CD8-positive, alpha-beta memory T cell (primary cell): ENCODE measurements around the gene ZGPAT. TPM values are rescaled to one million over a fixed set of nuclear protein-coding genes. Genes with fewer than 3 reads are reported as not detected.

Experiments
- CTCF ChIA-PET: fragments of 350-600 bp; sonication (Branson Sonifier 250); formaldehyde crosslinking; loops from one replicate; lab custom pipeline; 2021; ENCODE audit warnings: antibody characterized with exemption; lab: Charles Lee
- POLR2A ChIA-PET: fragments of 350-600 bp; sonication (Branson Sonifier 250); formaldehyde crosslinking; loops from one replicate; lab custom pipeline; 2021; ENCODE audit warnings: antibody characterized with exemption; lab: Charles Lee
- DNase-seq, 5 donors: peaks; one replicate each; pipeline versions ENCODE4 v3.0.0 to v3.0.0-alpha.2; 2020 to 2022; ENCODE audit warnings: mixed read lengths in 1 of 5
- H3K27ac ChIP-seq: one replicate; pipeline ENCODE4 v1.7.0; 2013; ENCODE audit warnings: low read depth, mild to moderate bottlenecking, low read length, moderate library complexity
- H3K27me3 ChIP-seq: 2 replicates; pipeline ENCODE4 v1.7.0; 2013; ENCODE audit warnings: low read length, mild to moderate bottlenecking; ENCODE audit not compliant: insufficient read depth, poor library complexity, severe bottlenecking
- H3K36me3 ChIP-seq: 2 replicates; pipeline ENCODE4 v1.7.0; 2013; ENCODE audit warnings: mild to moderate bottlenecking, low read length, moderate library complexity; ENCODE audit not compliant: insufficient read depth
- H3K4me1 ChIP-seq: 2 replicates; pipeline ENCODE4 v1.7.0; 2013; ENCODE audit warnings: mild to moderate bottlenecking, low read length, moderate library complexity; ENCODE audit not compliant: insufficient read depth
- H3K4me3 ChIP-seq: 2 replicates; pipeline ENCODE4 v1.7.0; 2013; ENCODE audit warnings: mild to moderate bottlenecking, low read length
- H3K9me3 ChIP-seq: 2 replicates; pipeline ENCODE4 v1.7.0; 2013; ENCODE audit warnings: mild to moderate bottlenecking, low read length
- H3K27ac Mint-ChIP-seq, 8 donors: one replicate each; pipeline ENCODE4 v1.8.0; 2020 to 2021; ENCODE audit warnings: mixed read lengths in 8 of 8, mild to moderate bottlenecking in 6 of 8, inconsistent platforms in 3 of 8, moderate library complexity in 3 of 8
- H3K27me3 Mint-ChIP-seq, 2 donors: one replicate each; pipeline ENCODE4 v1.8.0; 2020 to 2021; ENCODE audit warnings: mixed read lengths in 2 of 2, mild to moderate bottlenecking in 1 of 2, moderate library complexity in 1 of 2
- H3K36me3 Mint-ChIP-seq, 3 donors: one replicate each; pipeline ENCODE4 v1.8.0; 2020 to 2021; ENCODE audit warnings: mixed read lengths in 3 of 3, inconsistent platforms in 1 of 3, mild to moderate bottlenecking in 1 of 3
- H3K4me1 Mint-ChIP-seq, 3 donors: one replicate each; pipeline ENCODE4 v1.8.0; 2020 to 2021; ENCODE audit warnings: mixed read lengths in 3 of 3, inconsistent platforms in 1 of 3, mild to moderate bottlenecking in 1 of 3
- H3K4me3 Mint-ChIP-seq, 7 donors: one replicate each; pipeline ENCODE4 v1.8.0; 2020 to 2021; ENCODE audit warnings: mixed read lengths in 7 of 7, mild to moderate bottlenecking in 6 of 7, moderate library complexity in 4 of 7, inconsistent platforms in 2 of 7
- H3K9me3 Mint-ChIP-seq, 5 donors: one replicate each; pipeline ENCODE4 v1.8.0; 2020 to 2022; ENCODE audit warnings: mixed read lengths in 5 of 5, mild to moderate bottlenecking in 3 of 5, moderate library complexity in 2 of 5, inconsistent platforms in 1 of 5
- polyA plus RNA-seq: library from polyadenylated mRNA; unstranded; fragments of 300-500 nt; fragmentation: Illumina TruSeq; gene quantifications from one replicate; pipeline ENCODE4 v1.2.3, GENCODE V29; 2021
- total RNA-seq, 2 experiments: library from RNA; stranded (reverse); gene quantifications; one replicate each; pipeline ENCODE4 v1.2.3, GENCODE V29; 2021

The ZGPAT gene
- total and polyA plus RNA-seq, 3 experiments from 2014 or later, result 29.7 to 77.5 (median 29.9) TPM

DNA sequence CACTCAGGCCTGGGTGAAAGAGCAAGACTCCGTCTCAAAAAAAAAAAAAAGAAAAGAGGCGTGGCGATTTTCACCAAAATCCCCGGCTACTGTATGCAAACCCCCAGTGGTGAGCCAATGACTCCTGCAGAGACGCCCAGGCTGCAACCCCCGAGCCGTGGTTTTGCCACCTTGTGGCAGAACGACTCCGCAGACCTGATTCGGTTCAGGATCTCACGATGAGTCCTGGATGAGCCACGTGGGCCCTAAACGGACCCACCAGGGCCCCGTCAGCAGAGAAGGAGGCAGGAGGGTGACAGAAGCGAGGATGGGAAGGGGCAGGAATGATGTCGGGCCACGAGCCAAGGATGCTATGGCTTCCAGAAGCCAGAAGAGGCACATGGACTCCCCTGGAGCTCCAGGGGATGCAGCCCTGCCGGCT is 74.2 kb downstream of the ZGPAT start:
- no peaks in the 10 kb centered on the region for H3K9me3 Mint-ChIP-seq
- Histone ChIP-seq H3K4me1 (peaks cover 17% of the 10 kb centered on the region), H3K27me3 (no peaks in the 10 kb centered on the region), H3K9me3 (no peaks in the 10 kb centered on the region), H3K36me3 (no peaks in the 10 kb centered on the region), H3K4me3 (no peak overlapping the region), H3K27ac (no peak overlapping the region)
- H3K4me3 Mint-ChIP-seq, result peak overlapping the region; percentile 22 to 90 (median 53)
- peak overlapping the region in 7 of 8 donors; percentile 44 to 89 (median 84) for H3K27ac Mint-ChIP-seq
- peak; percentile 53 to 88 (median 70) for DNase-seq
- H3K4me1 Mint-ChIP-seq, result peaks cover 14 to 20% (median 18%) of the 10 kb centered on the region in 3 donors
- ChIA-PET CTCF (interaction anchor here (0.6 to 3.7 kb wide), 9 partner anchors 9 to 245 kb away, joined by 3 to 20 read pairs (median 4); partner anchors contain the start of genes LIME1 and PTK6), POLR2A (interaction anchor here (0.6 to 1.4 kb wide), 6 partner anchors 31 to 252 kb away, joined by 3 to 6 read pairs (median 4); partner anchors contain the start of genes LIME1 and SLC2A4RG)
- no peaks in the 10 kb centered on the region for H3K36me3 Mint-ChIP-seq
- no peaks in the 10 kb centered on the region for H3K27me3 Mint-ChIP-seq

DNA sequence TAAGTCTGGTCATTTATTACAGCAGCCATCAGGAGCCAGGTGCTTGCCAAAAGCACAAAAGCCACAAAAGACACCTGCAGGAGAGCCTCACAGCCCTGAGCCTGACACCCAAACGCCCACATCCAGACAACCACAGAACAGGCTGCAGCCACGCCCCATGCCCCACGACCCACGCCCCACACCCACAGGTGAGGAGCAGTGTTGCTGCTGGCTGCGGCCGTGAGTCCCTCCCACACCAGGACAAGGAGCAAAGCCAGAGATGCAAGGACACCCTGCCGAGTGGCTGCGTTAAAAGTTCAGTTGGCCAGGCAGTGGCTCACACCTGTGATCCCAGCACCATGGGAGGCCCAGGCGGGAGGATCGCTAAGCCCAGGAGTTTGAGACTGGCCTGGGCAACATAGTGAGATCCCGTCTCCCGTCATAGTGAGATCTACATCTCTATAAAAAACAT is 74.7 kb downstream of the ZGPAT start:
- peak in 2 of 5 donors; percentile 10 to 55 for DNase-seq
- Histone ChIP-seq H3K27me3 (no peaks in the 10 kb centered on the region), H3K4me3 (no peak overlapping the region), H3K4me1 (peaks cover 17% of the 10 kb centered on the region), H3K27ac (no peak overlapping the region), H3K36me3 (no peaks in the 10 kb centered on the region), H3K9me3 (no peaks in the 10 kb centered on the region)
- Mint-ChIP-seq H3K9me3 (no peaks in the 10 kb centered on the region), H3K27me3 (no peaks in the 10 kb centered on the region), H3K27ac (peak overlapping the region in 5 of 8 donors; percentile 42 to 88 (median 73)), H3K4me1 (peaks cover 14 to 20% (median 18%) of the 10 kb centered on the region in 3 donors), H3K36me3 (no peaks in the 10 kb centered on the region), H3K4me3 (peak overlapping the region in 2 of 7 donors; percentile 26 to 75)
- ChIA-PET POLR2A (interaction anchor here (1.4 kb wide), 1 partner anchor 42 kb away, joined by 5 read pairs; no protein-coding TSS in a partner anchor), CTCF (interaction anchor here (1.2 to 3.7 kb wide), 9 partner anchors 10 to 245 kb away, joined by 3 to 20 read pairs (median 5); partner anchors contain the start of genes ARFRP1, LIME1, PTK6 and ZGPAT)

DNA sequence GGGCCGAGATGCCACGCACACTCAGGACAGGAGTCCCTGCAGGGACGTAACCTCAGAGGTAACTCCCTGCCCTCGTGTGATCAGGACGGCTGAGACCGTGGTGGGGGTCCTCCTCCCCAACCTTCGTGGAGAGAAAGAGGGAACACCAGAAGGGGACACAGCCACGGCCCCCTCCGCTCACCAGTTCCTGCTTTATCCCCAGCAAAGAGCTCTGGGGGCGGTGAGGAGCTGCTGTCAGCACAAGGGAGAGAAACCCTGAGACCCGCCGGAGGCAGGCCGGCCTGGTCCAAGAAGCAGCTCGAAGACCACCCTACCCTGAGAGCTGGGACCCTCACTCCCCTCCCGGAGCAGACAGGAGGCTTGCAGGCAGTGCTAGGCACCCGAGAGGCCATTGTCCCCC is 76.1 kb downstream of the ZGPAT start:
- Histone ChIP-seq H3K4me1 (peaks cover 17% of the 10 kb centered on the region), H3K4me3 (no peak overlapping the region), H3K27ac (no peak overlapping the region), H3K36me3 (no peaks in the 10 kb centered on the region), H3K27me3 (no peaks in the 10 kb centered on the region), H3K9me3 (no peaks in the 10 kb centered on the region)
- H3K4me1 Mint-ChIP-seq, result peaks cover 14 to 20% (median 18%) of the 10 kb centered on the region in 3 donors
- CTCF ChIA-PET, result interaction anchor here (0.8 to 3.7 kb wide), 9 partner anchors 9 to 247 kb away, joined by 3 to 20 read pairs (median 4); partner anchors contain the start of genes ARFRP1, LIME1, PTK6 and ZGPAT
- H3K9me3 Mint-ChIP-seq, result no peaks in the 10 kb centered on the region
- POLR2A ChIA-PET, result no interaction called here
- peak in 1 of 5 donors; percentile 46 for DNase-seq
- H3K27ac Mint-ChIP-seq, result no peak overlapping the region
- no peaks in the 10 kb centered on the region for H3K27me3 Mint-ChIP-seq
- H3K36me3 Mint-ChIP-seq, result no peaks in the 10 kb centered on the region
- H3K4me3 Mint-ChIP-seq, result no peak overlapping the region

DNA sequence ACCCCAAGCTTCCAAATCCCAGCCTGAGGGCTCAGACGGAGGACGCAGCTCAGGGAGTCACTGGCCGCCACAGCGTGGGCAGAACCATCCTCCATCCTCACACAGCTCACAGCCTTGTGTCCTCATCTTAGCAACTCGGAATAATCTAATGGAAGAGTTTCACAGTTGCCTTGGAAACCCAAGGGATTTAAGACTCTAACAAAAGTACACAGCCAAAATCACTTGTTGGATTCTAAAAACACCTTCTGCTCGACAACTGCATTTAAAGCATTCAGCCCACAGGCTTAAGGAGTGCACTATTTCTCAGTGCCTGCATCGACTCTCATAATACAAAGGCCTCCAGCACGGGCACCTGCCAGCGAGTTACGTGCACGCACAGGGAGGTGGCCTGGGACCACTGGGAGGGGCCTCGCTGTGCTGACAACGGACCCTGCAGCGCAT is 77.9 kb downstream of the ZGPAT start:
- H3K27me3 Mint-ChIP-seq, result no peaks in the 10 kb centered on the region
- H3K4me3 Mint-ChIP-seq, result peak overlapping the region in 1 of 7 donors; percentile 18
- Histone ChIP-seq H3K4me3 (no peak overlapping the region), H3K4me1 (peaks cover 17% of the 10 kb centered on the region), H3K27ac (no peak overlapping the region), H3K36me3 (no peaks in the 10 kb centered on the region), H3K27me3 (no peaks in the 10 kb centered on the region), H3K9me3 (no peaks in the 10 kb centered on the region)
- no peaks in the 10 kb centered on the region for H3K9me3 Mint-ChIP-seq
- no peak for DNase-seq
- CTCF ChIA-PET, result interaction anchor here (1.0 to 2.9 kb wide), 16 partner anchors 9 to 289 kb away, joined by 3 to 14 read pairs (median 4); partner anchors contain the start of genes ARFRP1, TNFRSF6B, TPD52L2 and ZGPAT
- H3K36me3 Mint-ChIP-seq, result no peaks in the 10 kb centered on the region
- POLR2A ChIA-PET, result no interaction called here
- H3K4me1 Mint-ChIP-seq, result peaks cover 12 to 18% (median 17%) of the 10 kb centered on the region in 3 donors
- H3K27ac Mint-ChIP-seq, result peak overlapping the region in 2 of 8 donors; percentile 44 to 46

Other genes with a start within 250 kb of the ZGPAT start
- gene KCNQ2, start 235.4 kb upstream of the ZGPAT start, total RNA-seq, result not detected
- not detected for gene KCNQ2, start 235.4 kb upstream of the ZGPAT start, polyA plus RNA-seq
- under 1 TPM in 1 of 2 experiments, not detected in 1; 0.20 TPM for gene EEF1A2, start 209.0 kb upstream of the ZGPAT start, total RNA-seq
- 0.17 TPM for gene EEF1A2, start 209.0 kb upstream of the ZGPAT start, polyA plus RNA-seq
- gene PPDPF, start 187.3 kb upstream of the ZGPAT start, total RNA-seq, result 100 to 1,000 TPM; 207 to 218 TPM
- gene PPDPF, start 187.3 kb upstream of the ZGPAT start, polyA plus RNA-seq, result 137 TPM
- gene PTK6, start 170.7 kb upstream of the ZGPAT start, total RNA-seq, result under 1 TPM; 0.18 to 0.31 TPM
- 0.16 TPM for gene PTK6, start 170.7 kb upstream of the ZGPAT start, polyA plus RNA-seq
- not detected for gene SRMS, start 160.3 kb upstream of the ZGPAT start, total RNA-seq
- gene SRMS, start 160.3 kb upstream of the ZGPAT start, polyA plus RNA-seq, result not detected
- gene FNDC11, start 153.9 kb upstream of the ZGPAT start, total RNA-seq, result under 1 TPM; 0.13 to 0.26 TPM
- not detected for gene FNDC11, start 153.9 kb upstream of the ZGPAT start, polyA plus RNA-seq
- gene HELZ2, start 133.8 kb upstream of the ZGPAT start, total RNA-seq, result 1 to 10 TPM; 7.4 to 8.7 TPM
- 9.8 TPM for gene HELZ2, start 133.8 kb upstream of the ZGPAT start, polyA plus RNA-seq
- gene GMEB2, start 80.9 kb upstream of the ZGPAT start, total RNA-seq, result 10 to 100 TPM; 14.3 to 15.5 TPM
- 14.8 TPM for gene GMEB2, start 80.9 kb upstream of the ZGPAT start, polyA plus RNA-seq
- 10 to 100 TPM; 21.0 to 21.6 TPM for gene STMN3, start 54.6 kb upstream of the ZGPAT start, total RNA-seq
- gene STMN3, start 54.6 kb upstream of the ZGPAT start, polyA plus RNA-seq, result 24.7 TPM
- 10 to 100 TPM; 52.3 to 54.5 TPM for gene RTEL1, start 49.7 kb upstream of the ZGPAT start, total RNA-seq
- gene RTEL1, start 49.7 kb upstream of the ZGPAT start, polyA plus RNA-seq, result 5.7 TPM
- gene TNFRSF6B, start 11.4 kb upstream of the ZGPAT start, total RNA-seq, result not detected
- gene TNFRSF6B, start 11.4 kb upstream of the ZGPAT start, polyA plus RNA-seq, result 0.22 TPM
- gene ARFRP1, start 63 bp upstream of the ZGPAT start, total RNA-seq, result 10 to 100 TPM; 63.7 to 72.8 TPM
- gene ARFRP1, start 63 bp upstream of the ZGPAT start, polyA plus RNA-seq, result 73.9 TPM
- 10 to 100 TPM; 18.4 to 19.6 TPM for gene LIME1, start 28.6 kb downstream of the ZGPAT start, total RNA-seq
- gene LIME1, start 28.6 kb downstream of the ZGPAT start, polyA plus RNA-seq, result 366 TPM
- 10 to 100 TPM; 37.5 to 40.6 TPM for gene SLC2A4RG, start 31.7 kb downstream of the ZGPAT start, total RNA-seq
- gene SLC2A4RG, start 31.7 kb downstream of the ZGPAT start, polyA plus RNA-seq, result 7.8 TPM
- gene ZBTB46, start 123.2 kb downstream of the ZGPAT start, total RNA-seq, result under 1 TPM; 0.31 to 0.39 TPM
- 0.08 TPM for gene ZBTB46, start 123.2 kb downstream of the ZGPAT start, polyA plus RNA-seq
- gene ABHD16B, start 153.5 kb downstream of the ZGPAT start, total RNA-seq, result not detected
- not detected for gene ABHD16B, start 153.5 kb downstream of the ZGPAT start, polyA plus RNA-seq
- gene TPD52L2, start 157.2 kb downstream of the ZGPAT start, total RNA-seq, result 10 to 100 TPM; 60.0 to 64.4 TPM
- gene TPD52L2, start 157.2 kb downstream of the ZGPAT start, polyA plus RNA-seq, result 72.1 TPM
- 10 to 100 TPM; 38.9 to 40.9 TPM for gene DNAJC5, start 187.1 kb downstream of the ZGPAT start, total RNA-seq
- 8.3 TPM for gene DNAJC5, start 187.1 kb downstream of the ZGPAT start, polyA plus RNA-seq
- 10 to 100 TPM; 35.7 to 36.2 TPM for gene UCKL1, start 248.4 kb downstream of the ZGPAT start, total RNA-seq
- gene UCKL1, start 248.4 kb downstream of the ZGPAT start, polyA plus RNA-seq, result 34.5 TPM